GM12878 (cell line): ENCODE data around the gene ADAMTS2. TPM values are rescaled to one million over a fixed set of nuclear protein-coding genes. Genes with fewer than 3 reads are reported as not detected.

Source experiments
- ATAC-seq: fragments of 200-7000 bp; cut with Tn5 transposase; 3 replicates; pipeline ENCODE4 v1.9.1; 2020; ENCODE audit warnings: mild to moderate bottlenecking, moderate library complexity
- BruUV-seq: library from RNA; stranded (reverse); fragments of 400-500 nt; replicated peaks from 2 replicates; lab custom pipeline; 2021; lab: Mats Ljungman, UMichigan
- CTCF ChIA-PET: fragments of 300-600 bp; sonication (Branson Sonifier 250); formaldehyde crosslinking; extraction: SDS; loops from one replicate; lab custom pipeline; 2021; ENCODE audit warnings: inconsistent platforms; lab: Yijun Ruan, JAX
- POLR2A ChIA-PET: fragments of 350-600 bp; formaldehyde crosslinking; extraction: SDS; loops from one replicate; lab custom pipeline; 2021; ENCODE audit warnings: inconsistent platforms; lab: Charles Lee
- RAD21 ChIA-PET: fragments of 300-600 bp; sonication (Branson Sonifier 250); formaldehyde crosslinking; loops from one replicate; lab custom pipeline; 2023; ENCODE audit warnings: antibody characterized with exemption; ENCODE audit not compliant: unreplicated experiment; lab: Charles Lee
- SMC1A ChIA-PET: fragments of 300-600 bp; sonication (Branson Sonifier 250); formaldehyde crosslinking; loops from one replicate; lab custom pipeline; 2023; ENCODE audit not compliant: unreplicated experiment, uncharacterized antibody; lab: Charles Lee
- DNase-seq: peaks from one replicate; pipeline ENCODE4 v3.0.0-alpha.2; 2011; ENCODE audit warnings: low read depth, low spot score
- FAIRE-seq: peaks from 3 replicates; lab custom pipeline; 2011; peaks lifted over from hg19 to GRCh38; lab: Jason Lieb, UNC
- H2AFZ ChIP-seq: 2 replicates; pipeline ENCODE4 v1.6.0; 2011; ENCODE audit warnings: low read depth, low read length, control low read depth; ENCODE audit not compliant: control insufficient read depth
- H3K27ac ChIP-seq: 2 replicates; pipeline ENCODE4 v1.5.1; 2011; ENCODE audit warnings: control low read depth; ENCODE audit not compliant: control insufficient read depth, insufficient read depth
- H3K27me3 ChIP-seq, 2 experiments: replicated peaks in 1 of 2; 2 replicates each; pipeline versions ENCODE4 v1.6.0 to v1.6.1; 2011; ENCODE audit warnings: low read length in 1 of 2; ENCODE audit not compliant: control insufficient read depth in 2 of 2, insufficient read depth in 2 of 2
- H3K36me3 ChIP-seq, 2 experiments: 2 replicates each; pipeline ENCODE4 v1.5.1; 2011; ENCODE audit warnings: low read length in 1 of 2; ENCODE audit not compliant: control insufficient read depth in 2 of 2, insufficient read depth in 2 of 2
- H3K4me1 ChIP-seq: 2 replicates; pipeline ENCODE4 v1.6.1; 2011; ENCODE audit warnings: mild to moderate bottlenecking, low read length, moderate library complexity, mixed read lengths; ENCODE audit not compliant: control insufficient read depth, insufficient read depth
- H3K4me2 ChIP-seq: 2 replicates; pipeline ENCODE4 v1.6.0; 2011; ENCODE audit warnings: control low read depth; ENCODE audit not compliant: control insufficient read depth, insufficient read depth
- H3K4me3 ChIP-seq: fragments of 200-600 bp; sonication (generic); 2 replicates; pipeline ENCODE4 v1.5.1; 2016
- H3K79me2 ChIP-seq: 2 replicates; pipeline ENCODE4 v1.6.0; 2011; ENCODE audit warnings: low read length; ENCODE audit not compliant: control insufficient read depth, insufficient read depth
- H3K9ac ChIP-seq: 2 replicates; pipeline ENCODE4 v1.8.0; 2011; ENCODE audit warnings: low read length, control low read depth, mixed read lengths; ENCODE audit not compliant: control insufficient read depth, insufficient read depth
- H3K9me3 ChIP-seq: replicated peaks from 3 replicates; pipeline ENCODE4 v1.5.1; 2011; ENCODE audit warnings: mild to moderate bottlenecking, low read length; ENCODE audit not compliant: control insufficient read depth, insufficient read depth
- H4K20me1 ChIP-seq: 2 replicates; pipeline ENCODE4 v1.6.0; 2011; ENCODE audit not compliant: control insufficient read depth, insufficient read depth
- BCL11A ChIP-seq: IDR thresholded peaks from 2 replicates; pipeline ENCODE4 v1.6.1; 2011; ENCODE audit warnings: low read depth, low read length
- BMI1 ChIP-seq: fragments of 450-650 bp; IDR thresholded peaks from 2 replicates; pipeline ENCODE4 v1.6.1; 2016; ENCODE audit warnings: mild to moderate bottlenecking, moderate library complexity, borderline replicate concordance
- CBFB ChIP-seq: IDR thresholded peaks from 2 replicates; pipeline ENCODE4 v1.6.1; 2016; ENCODE audit warnings: antibody characterized with exemption, low read depth
- CBX3 ChIP-seq: fragments of 200-600 bp; sonication (generic); IDR thresholded peaks from 2 replicates; pipeline ENCODE4 v1.6.1; 2016; ENCODE audit warnings: low read depth, borderline replicate concordance
- EZH2 ChIP-seq: IDR thresholded peaks from 2 replicates; pipeline ENCODE4 v1.6.1; 2012; ENCODE audit warnings: low read depth, mild to moderate bottlenecking, control low read depth, inconsistent platforms, low read length, borderline replicate concordance; ENCODE audit not compliant: control insufficient read depth
- IKZF2 ChIP-seq, 2 experiments: fragments of 450-650 bp; IDR thresholded peaks; 2 replicates each; pipeline ENCODE4 v1.6.1; 2017; ENCODE audit warnings: mild to moderate bottlenecking in 2 of 2, moderate library complexity in 2 of 2
- LARP7 ChIP-seq: fragments of 450-650 bp; IDR thresholded peaks from 2 replicates; pipeline ENCODE4 v1.6.1; 2017; ENCODE audit warnings: mild to moderate bottlenecking
- NR2C1 ChIP-seq: fragments of 450-650 bp; IDR thresholded peaks from 2 replicates; pipeline ENCODE4 v1.6.1; 2017; ENCODE audit warnings: antibody characterized with exemption, mild to moderate bottlenecking, moderate library complexity
- SPI1 ChIP-seq: IDR thresholded peaks from 2 replicates; pipeline ENCODE4 v1.6.1; 2011; ENCODE audit warnings: low read depth, mild to moderate bottlenecking, low read length, moderate library complexity, borderline replicate concordance; ENCODE audit not compliant: insufficient read depth
- STAT1 ChIP-seq: fragments of 450-650 bp; conservative IDR thresholded peaks from 2 replicates; pipeline ENCODE4 v1.6.1; 2014; ENCODE audit warnings: antibody characterized with exemption, mild to moderate bottlenecking
- SUPT20H ChIP-seq: IDR thresholded peaks from 2 replicates; pipeline ENCODE4 v1.6.1; 2011; ENCODE audit warnings: low read depth, mild to moderate bottlenecking, low read length, moderate library complexity, borderline replicate concordance; ENCODE audit not compliant: control insufficient read depth
- WGBS: methylation state at CpG from one replicate; pipeline ENCODE4 v1.1.6; 2016; ENCODE audit warnings: low lambda C conversion rate; ENCODE audit not compliant: insufficient replicate concordance, insufficient coverage; ENCODE audit errors: missing lambda C conversion rate; 5-methylcytosine and 5-hydroxymethylcytosine counted together
- in situ Hi-C: fragments of 300-500 bp; cut with MboI; formaldehyde crosslinking; loops from 9 replicates; pipeline ENCODE4 v1.14.3; 2018; ENCODE audit warnings: mixed read lengths
- intact Hi-C: fragments of 100-400 bp; cut with micrococcal nuclease; formaldehyde crosslinking; loops from one replicate; pipeline ENCODE4 v1.14.2; 2022; ENCODE audit not compliant: unreplicated experiment
- polyA plus RNA-seq, 11 experiments: library from polyadenylated mRNA; depleted of rRNA in 4 of 11; unstranded in 6 of 11; stranded (reverse) in 5 of 11; fragments of >200 nt; fragmentation: Nextera tagmentation in 4 of 11; fragmentation: Illumina TruSeq in 1 of 11; extraction: Ambion mirVana in 4 of 11; extraction: Trizol in 1 of 11; gene quantifications; 1 replicate in 1 of 11; 2 replicates in 10 of 11; pipeline versions ENCODE4 v1.2.1 to v1.2.3, GENCODE V29; 2011 to 2016; ENCODE audit warnings: inconsistent platforms in 2 of 11, missing spikeins in 2 of 11, low read depth in 1 of 11
- total RNA-seq, 4 experiments: library from RNA; depleted of rRNA in 3 of 4; stranded (reverse); fragments of >200 nt in 3 of 4; fragmentation: Illumina TruSeq in 1 of 4; extraction: Trizol in 1 of 4; gene quantifications; 2 replicates each; pipeline versions ENCODE4 v1.2.1 to v1.2.3, GENCODE V29; 2013 to 2021
- TF ChIP-seq, protein P1 (sequence below): fragments of 450-650 bp; IDR thresholded peaks from 2 replicates; pipeline ENCODE4 v1.6.1; 2016; ENCODE audit warnings: mild to moderate bottlenecking
- TF ChIP-seq, protein P2 (sequence below): fragments of 450-650 bp; conservative IDR thresholded peaks from 2 replicates; pipeline ENCODE4 v1.6.1; 2017; ENCODE audit warnings: mild to moderate bottlenecking, moderate library complexity
- TF ChIP-seq, protein P3 (sequence below): fragments of 450-650 bp; IDR thresholded peaks from 2 replicates; pipeline ENCODE4 v1.6.1; 2016; ENCODE audit warnings: mild to moderate bottlenecking
- TF ChIP-seq, protein P4 (sequence below): fragments of 450-650 bp; formaldehyde crosslinking; IDR thresholded peaks from 2 replicates; pipeline ENCODE4 v1.4.0; 2020; ENCODE audit warnings: mild to moderate bottlenecking, moderate library complexity

ADAMTS2 gene
- total and polyA plus RNA-seq, 10 of the 15 experiments (the other 5 are each of a cell fraction or from before 2014, with no cell fraction given) = 0.03 to 0.05 TPM; not detected in 8

DNA sequence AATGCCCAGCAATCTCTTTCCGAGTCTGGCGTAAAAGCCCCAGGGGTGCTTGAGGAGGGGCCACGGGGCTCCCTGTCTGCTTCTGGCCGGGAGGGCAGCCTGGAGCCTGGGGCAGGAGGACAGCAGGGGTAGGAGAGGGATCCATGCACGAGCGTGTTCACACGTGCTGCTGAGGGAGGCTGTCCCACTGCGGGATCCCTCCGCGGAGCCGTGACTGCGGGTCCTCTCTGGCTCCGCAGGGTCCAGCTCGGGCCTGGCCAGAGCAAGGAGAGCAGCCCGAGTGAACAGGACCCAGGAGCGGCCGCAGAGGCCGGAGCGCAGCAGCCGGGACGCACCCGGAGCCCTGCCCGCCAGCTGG lies 206.7 kb downstream of the ADAMTS2 start:
- BruUV-seq = no TSS peak
- no peak for ATAC-seq
- SMC1A ChIA-PET = no interaction called here
- no peaks in the 10 kb centered on the region for H3K27me3 ChIP-seq
- FAIRE-seq = no peak
- no peak overlapping the region for H3K9ac ChIP-seq
- 74% methylated on average over 21 of the region's 23 CpGs for WGBS
- no peak for DNase-seq
- no peak overlapping the region for H3K4me3 ChIP-seq
- intact Hi-C loops = no loop called here
- H3K9me3 ChIP-seq = peaks cover 1% of the 10 kb centered on the region; the same call in 1 of the 3 replicates
- H3K4me2 ChIP-seq = no peak overlapping the region
- CTCF ChIA-PET = no interaction called here
- no peaks in the 10 kb centered on the region for H4K20me1 ChIP-seq
- no peak overlapping the region for H2AFZ ChIP-seq
- POLR2A ChIA-PET = no interaction called here
- in situ Hi-C loops = no loop called here
- RAD21 ChIA-PET = no interaction called here
- no peaks in the 10 kb centered on the region for H3K79me2 ChIP-seq
- H3K36me3 ChIP-seq = no peaks in the 10 kb centered on the region
- no peaks in the 10 kb centered on the region for H3K4me1 ChIP-seq
- no peak overlapping the region for H3K27ac ChIP-seq
- TF ChIP-seq STAT1 (no peak), CBFB (no peak), EZH2 (no peak), IKZF2 (IDR thresholded peaks at IDR 0.05) (no peak), SUPT20H (no peak), BMI1 (no peak), BCL11A (no peak), LARP7 (no peak), SPI1 (no peak), NR2C1 (no peak), CBX3 (no peak)
- TF ChIP-seq, protein P1, sequence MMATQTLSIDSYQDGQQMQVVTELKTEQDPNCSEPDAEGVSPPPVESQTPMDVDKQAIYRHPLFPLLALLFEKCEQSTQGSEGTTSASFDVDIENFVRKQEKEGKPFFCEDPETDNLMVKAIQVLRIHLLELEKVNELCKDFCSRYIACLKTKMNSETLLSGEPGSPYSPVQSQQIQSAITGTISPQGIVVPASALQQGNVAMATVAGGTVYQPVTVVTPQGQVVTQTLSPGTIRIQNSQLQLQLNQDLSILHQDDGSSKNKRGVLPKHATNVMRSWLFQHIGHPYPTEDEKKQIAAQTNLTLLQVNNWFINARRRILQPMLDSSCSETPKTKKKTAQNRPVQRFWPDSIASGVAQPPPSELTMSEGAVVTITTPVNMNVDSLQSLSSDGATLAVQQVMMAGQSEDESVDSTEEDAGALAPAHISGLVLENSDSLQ = no peak
- TF ChIP-seq, protein P2, sequence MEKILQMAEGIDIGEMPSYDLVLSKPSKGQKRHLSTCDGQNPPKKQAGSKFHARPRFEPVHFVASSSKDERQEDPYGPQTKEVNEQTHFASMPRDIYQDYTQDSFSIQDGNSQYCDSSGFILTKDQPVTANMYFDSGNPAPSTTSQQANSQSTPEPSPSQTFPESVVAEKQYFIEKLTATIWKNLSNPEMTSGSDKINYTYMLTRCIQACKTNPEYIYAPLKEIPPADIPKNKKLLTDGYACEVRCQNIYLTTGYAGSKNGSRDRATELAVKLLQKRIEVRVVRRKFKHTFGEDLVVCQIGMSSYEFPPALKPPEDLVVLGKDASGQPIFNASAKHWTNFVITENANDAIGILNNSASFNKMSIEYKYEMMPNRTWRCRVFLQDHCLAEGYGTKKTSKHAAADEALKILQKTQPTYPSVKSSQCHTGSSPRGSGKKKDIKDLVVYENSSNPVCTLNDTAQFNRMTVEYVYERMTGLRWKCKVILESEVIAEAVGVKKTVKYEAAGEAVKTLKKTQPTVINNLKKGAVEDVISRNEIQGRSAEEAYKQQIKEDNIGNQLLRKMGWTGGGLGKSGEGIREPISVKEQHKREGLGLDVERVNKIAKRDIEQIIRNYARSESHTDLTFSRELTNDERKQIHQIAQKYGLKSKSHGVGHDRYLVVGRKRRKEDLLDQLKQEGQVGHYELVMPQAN = no peak
- TF ChIP-seq, protein P3, sequence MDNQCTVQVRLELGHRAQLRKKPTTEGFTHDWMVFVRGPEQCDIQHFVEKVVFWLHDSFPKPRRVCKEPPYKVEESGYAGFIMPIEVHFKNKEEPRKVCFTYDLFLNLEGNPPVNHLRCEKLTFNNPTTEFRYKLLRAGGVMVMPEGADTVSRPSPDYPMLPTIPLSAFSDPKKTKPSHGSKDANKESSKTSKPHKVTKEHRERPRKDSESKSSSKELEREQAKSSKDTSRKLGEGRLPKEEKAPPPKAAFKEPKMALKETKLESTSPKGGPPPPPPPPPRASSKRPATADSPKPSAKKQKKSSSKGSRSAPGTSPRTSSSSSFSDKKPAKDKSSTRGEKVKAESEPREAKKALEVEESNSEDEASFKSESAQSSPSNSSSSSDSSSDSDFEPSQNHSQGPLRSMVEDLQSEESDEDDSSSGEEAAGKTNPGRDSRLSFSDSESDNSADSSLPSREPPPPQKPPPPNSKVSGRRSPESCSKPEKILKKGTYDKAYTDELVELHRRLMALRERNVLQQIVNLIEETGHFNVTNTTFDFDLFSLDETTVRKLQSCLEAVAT = no peak
- TF ChIP-seq, protein P4, sequence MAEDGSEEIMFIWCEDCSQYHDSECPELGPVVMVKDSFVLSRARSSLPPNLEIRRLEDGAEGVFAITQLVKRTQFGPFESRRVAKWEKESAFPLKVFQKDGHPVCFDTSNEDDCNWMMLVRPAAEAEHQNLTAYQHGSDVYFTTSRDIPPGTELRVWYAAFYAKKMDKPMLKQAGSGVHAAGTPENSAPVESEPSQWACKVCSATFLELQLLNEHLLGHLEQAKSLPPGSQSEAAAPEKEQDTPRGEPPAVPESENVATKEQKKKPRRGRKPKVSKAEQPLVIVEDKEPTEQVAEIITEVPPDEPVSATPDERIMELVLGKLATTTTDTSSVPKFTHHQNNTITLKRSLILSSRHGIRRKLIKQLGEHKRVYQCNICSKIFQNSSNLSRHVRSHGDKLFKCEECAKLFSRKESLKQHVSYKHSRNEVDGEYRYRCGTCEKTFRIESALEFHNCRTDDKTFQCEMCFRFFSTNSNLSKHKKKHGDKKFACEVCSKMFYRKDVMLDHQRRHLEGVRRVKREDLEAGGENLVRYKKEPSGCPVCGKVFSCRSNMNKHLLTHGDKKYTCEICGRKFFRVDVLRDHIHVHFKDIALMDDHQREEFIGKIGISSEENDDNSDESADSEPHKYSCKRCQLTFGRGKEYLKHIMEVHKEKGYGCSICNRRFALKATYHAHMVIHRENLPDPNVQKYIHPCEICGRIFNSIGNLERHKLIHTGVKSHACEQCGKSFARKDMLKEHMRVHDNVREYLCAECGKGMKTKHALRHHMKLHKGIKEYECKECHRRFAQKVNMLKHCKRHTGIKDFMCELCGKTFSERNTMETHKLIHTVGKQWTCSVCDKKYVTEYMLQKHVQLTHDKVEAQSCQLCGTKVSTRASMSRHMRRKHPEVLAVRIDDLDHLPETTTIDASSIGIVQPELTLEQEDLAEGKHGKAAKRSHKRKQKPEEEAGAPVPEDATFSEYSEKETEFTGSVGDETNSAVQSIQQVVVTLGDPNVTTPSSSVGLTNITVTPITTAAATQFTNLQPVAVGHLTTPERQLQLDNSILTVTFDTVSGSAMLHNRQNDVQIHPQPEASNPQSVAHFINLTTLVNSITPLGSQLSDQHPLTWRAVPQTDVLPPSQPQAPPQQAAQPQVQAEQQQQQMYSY = no peak
